LNCAP (cell line): Measurements from ENCODE around the gene LIMA1.

Source experiments
- CTCF ChIP-seq: fragments of 450-650 bp; IDR thresholded peaks from 2 replicates; pipeline ENCODE4 v1.5.1; 2017; ENCODE audit warnings: mild to moderate bottlenecking

The LIMA1 gene

GRCh38 chr12:50201987-50202521 lies 81.3 kb downstream of the LIMA1 start:
- no peak for TF ChIP-seq CTCF

DNA sequence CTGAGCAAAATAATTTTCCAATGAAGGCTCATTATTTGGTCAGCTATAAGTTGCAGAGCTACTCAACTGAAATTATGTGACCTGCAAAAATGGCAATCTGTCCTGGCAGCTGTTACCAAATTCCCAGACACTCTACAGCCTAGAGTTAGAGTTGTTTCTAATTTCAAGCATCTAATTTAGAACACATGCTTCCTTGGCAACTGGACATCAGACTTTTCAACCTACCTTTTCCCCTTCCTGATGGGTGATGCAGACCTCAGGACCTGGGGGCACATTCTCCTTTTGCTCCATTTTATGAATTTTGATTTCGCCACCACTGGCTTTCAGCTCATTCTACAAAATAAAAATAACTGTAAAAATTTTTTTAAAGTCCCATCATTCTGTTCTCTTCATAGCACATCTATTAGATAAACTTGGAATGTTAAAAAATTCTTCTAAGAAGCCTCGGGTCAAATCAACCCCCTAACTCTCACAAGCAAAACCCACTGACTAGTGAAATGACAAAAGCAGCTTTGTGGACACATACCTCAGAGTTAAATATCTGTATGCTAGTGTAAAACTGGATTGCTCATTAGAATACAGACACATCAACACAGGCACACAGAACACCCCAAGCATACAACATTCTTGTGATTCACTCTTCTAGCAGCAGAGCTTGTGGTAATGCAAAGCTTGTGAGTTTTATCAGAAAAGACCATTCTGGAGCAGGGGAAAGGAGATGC lies 82.6 kb downstream of the LIMA1 start:
- TF ChIP-seq CTCF: no peak

- no peak for TF ChIP-seq CTCF
These were observed 84.5 kb downstream of the LIMA1 start for GRCh38 chr12:50198829-50199228.

- TF ChIP-seq CTCF: no peak
These were observed 86.0 kb downstream of the LIMA1 start for GRCh38 chr12:50197297-50197727.

- no peak for TF ChIP-seq CTCF
These were observed 86.8 kb downstream of the LIMA1 start for GRCh38 chr12:50196537-50196936.

DNA sequence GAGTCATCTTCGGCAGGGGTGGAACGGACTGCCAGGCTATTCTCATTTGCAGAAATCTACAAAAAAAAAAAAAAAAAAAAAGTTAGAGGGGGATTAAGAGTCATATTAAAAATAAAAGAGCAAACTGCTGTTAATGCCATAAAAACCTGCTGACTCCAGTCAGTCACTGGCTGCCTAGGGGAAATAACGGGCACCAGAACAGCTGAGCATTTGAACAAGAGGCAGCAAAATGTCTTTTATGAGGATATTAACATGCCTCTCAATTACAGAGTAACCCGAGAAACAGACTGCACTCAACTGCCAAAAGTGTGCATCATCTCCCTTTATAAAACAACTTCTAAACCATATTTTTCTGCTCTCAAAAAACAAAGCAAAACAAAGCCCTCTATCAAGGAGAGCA lies 87.5 kb downstream of the LIMA1 start:
- no peak for TF ChIP-seq CTCF

- TF ChIP-seq CTCF: no peak
These were observed 90.4 kb downstream of the LIMA1 start for GRCh38 chr12:50192908-50193307.
